Stimulated activated CD4-positive, alpha-beta T cell treated with anti-CD3 and anti-CD28 coated beads, Interleukin-12 subunit alpha, Interleukin-12 subunit beta, amount 100 ng/mL, for 48 hours (primary cell): ENCODE measurements around the gene MOBP.

Experiments used
- DNase-seq, 3 donors: peaks; one replicate each; pipeline ENCODE4 v3.0.0-alpha.2; 2020; ENCODE audit warnings: low read depth in 2 of 3, low spot score in 1 of 3

MOBP gene

DNA sequence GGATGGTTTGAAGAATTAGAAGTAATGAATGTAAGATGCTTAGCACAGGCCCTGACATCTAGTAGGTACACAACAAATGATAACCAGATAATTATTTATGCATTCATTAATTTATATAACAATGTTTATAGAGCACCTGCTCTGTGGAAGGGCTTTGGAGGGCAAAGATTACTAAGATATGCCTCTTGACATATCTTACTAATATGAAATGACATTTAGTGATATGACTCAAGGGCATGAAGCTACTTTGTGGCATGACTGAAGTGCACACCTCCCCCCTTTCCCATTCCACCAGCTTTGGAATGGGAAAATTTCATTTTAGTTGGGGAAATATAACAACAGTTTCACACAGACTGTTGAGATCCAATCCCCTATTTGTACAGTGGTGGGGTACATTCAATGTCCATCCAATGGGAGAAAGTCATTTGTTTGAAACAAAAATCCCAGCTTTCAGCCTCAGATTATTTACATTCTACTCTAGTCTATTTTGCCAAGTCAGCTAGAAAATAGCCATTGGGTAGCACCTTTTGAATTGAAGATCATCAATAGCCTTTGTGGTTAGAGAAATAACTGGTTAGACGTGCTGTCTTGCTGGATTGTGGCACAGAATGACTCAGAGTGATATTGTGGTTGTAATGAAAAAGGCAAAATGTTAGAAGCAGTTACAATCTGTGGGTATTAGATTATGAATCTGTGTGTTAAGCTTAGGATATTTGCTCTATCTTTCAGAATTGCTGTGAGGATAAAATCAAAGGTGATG, 72.9 kb downstream of the MOBP start:
- DNase-seq, result no peak

DNA sequence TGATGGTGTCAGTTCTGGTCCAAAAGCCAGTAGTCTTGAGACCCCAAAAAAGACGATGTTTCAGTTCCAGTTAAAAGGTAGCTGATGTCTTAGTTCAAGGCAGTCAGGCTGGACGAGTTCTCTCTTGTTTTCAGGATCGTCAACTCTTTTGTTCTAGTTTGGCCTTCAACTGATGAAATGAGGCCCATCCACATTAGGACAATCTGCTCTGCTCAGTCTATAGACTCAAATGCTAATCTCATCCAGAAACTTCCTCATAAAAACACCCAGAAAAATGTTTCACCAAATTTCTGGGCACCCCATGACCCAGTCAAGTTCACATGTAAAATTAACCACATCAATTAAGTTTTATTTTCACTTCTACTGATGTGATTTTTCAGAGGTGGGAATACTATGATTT, 74.0 kb downstream of the MOBP start:
- no peak for DNase-seq

DNA sequence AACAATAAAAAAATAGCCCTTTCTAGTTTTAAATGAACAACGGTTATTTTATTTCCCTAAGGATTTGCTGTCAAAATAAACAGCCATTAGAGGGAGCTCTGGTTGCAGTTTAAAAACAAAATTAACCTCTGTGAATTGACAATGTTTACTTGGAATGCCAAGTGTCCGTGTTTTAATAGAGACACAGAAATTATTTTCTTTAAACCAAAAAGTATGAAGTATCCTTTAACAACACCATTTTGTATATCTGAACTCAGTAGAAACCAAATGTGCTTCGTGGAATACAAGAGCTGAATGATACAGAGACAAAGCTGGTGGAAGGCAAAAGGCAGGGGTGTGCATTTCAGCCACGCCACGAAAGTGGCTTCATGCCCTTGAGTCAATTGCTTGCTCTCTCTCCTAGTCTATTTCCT, 74.4 kb downstream of the MOBP start:
- DNase-seq, result no peak

DNA sequence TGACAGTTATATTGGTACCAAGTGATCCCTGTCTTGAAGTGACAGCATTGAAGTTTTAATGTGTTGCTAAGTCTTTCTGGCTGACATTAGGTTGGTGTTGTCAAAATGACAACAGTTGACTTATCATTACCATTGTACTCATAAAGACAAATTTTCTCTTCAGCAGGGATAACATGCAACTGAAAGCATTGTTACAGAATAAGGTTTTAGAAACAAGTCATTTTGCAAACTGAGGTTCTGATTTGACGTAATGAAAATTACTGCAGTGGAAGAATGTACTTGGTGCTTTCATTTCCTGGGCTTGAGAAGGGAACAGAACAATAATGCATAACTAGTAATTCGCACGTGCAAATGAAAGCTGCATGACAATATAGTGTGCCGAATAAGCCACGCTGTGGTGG, 75.1 kb downstream of the MOBP start:
- no peak for DNase-seq

DNA sequence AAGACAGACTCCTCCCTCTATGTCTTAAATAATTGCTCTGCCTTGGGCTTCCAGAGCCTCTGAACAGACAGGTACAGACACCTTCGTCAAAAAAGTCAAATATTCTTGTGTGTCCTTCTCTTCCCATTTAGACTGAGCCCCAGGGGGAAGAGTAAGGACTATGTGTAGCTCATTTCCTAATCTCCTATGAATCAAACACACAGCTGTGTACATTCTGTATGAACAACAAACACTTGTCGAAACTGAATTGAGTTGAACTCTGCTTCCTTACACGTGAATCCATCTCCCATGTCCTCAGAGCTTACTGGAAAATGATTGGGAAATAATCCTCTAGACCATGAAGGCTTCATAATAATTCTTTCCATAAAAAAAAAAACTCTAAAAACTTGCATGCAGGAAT, 80.8 kb downstream of the MOBP start:
- no peak for DNase-seq

DNA sequence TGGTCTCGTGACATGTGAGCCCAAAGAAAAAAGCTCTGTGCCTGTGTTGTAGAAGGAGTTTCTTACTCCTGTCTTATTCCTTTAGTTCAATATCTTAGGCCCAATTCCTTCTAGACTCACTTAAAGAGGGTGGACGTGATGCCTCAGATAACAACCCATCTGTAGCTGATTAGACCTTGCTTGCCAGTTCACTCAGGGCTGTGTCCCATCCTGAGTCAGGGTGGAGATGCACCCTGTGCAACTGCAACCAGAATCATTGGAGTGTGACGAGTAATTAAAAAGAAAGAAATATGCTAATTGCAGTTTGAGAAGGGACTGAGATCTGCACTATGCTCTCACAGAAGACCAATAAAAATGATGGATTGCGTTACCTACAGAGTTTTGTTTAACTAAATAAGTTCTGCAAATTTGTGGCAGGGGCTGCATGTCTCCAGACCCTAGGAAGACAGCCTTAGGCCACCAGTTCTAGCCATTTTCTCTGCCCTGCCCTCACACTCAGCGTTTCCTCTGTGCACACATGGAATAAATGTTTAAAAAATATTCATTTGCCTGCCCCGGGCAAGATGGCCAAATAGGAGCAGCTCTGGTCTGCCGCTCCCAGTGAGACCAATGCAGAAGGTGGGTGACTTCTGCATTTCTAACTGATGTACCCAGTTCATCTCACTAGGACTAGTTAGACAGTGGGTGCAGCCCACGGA, 83.0 kb downstream of the MOBP start:
- DNase-seq, result no peak
